ENCODE measurements around the gene DMXL1. TPM values are rescaled to one million over a fixed set of nuclear protein-coding genes. Genes with fewer than 3 reads are reported as not detected.

The DMXL1 gene
- total RNA-seq = 10 to 100 TPM; 40.7 to 80.9 (median 46.6) TPM

- ATAC-seq (ENCODE audit: low FRiP score) = peak; percentile 98
- DNase-seq (ENCODE audit: low spot score) = peak; percentile 100
- no peak for TF ChIP-seq CTCF (IDR thresholded peaks at IDR 0.05)
Measured at GRCh38 chr5:119070828-119071560, at the start of gene DMXL1. Gene DMXL1, plus strand, starts transcription at chr5:119071087. Its CDS starts 483 bp downstream, at chr5:119071570.

GRCh38 chr5:119021149-119021732, 49.6 kb upstream of the DMXL1 start:
- ATAC-seq (ENCODE audit: low FRiP score) (no peak), DNase-seq (ENCODE audit: low spot score) (no peak)
- TF ChIP-seq CTCF (IDR thresholded peaks at IDR 0.05) = no peak

GRCh38 chr5:119022017-119022745, 48.7 kb upstream of the DMXL1 start:
- ATAC-seq (ENCODE audit: low FRiP score) (no peak), DNase-seq (ENCODE audit: low spot score) (no peak)
- no peak for TF ChIP-seq CTCF (IDR thresholded peaks at IDR 0.05)

GRCh38 chr5:119022773-119023172, 48.1 kb upstream of the DMXL1 start:
- no peak for ATAC-seq (ENCODE audit: low FRiP score)
- no peak for TF ChIP-seq CTCF (IDR thresholded peaks at IDR 0.05)
- DNase-seq (ENCODE audit: low spot score) = no peak

- no peak for ATAC-seq (ENCODE audit: low FRiP score)
- no peak for DNase-seq (ENCODE audit: low spot score)
- TF ChIP-seq CTCF (IDR thresholded peaks at IDR 0.05) = no peak
Measured at GRCh38 chr5:119028575-119028974, 42.3 kb upstream of the DMXL1 start.

GRCh38 chr5:119031011-119031886, 39.6 kb upstream of the DMXL1 start:
- DNase-seq (ENCODE audit: low spot score) = no peak
- TF ChIP-seq CTCF (IDR thresholded peaks at IDR 0.05) = no peak
- ATAC-seq (ENCODE audit: low FRiP score) = no peak
